GM12878 (cell line): ENCODE results near the gene COG4.

Experiments
- ATF7 ChIP-seq: fragments of 450-650 bp; IDR thresholded peaks from 2 replicates; pipeline ENCODE4 v1.6.1; 2016; ENCODE audit warnings: low read depth, mild to moderate bottlenecking
- BCL11A ChIP-seq: IDR thresholded peaks from 2 replicates; pipeline ENCODE4 v1.6.1; 2011; ENCODE audit warnings: low read depth, low read length
- FOS ChIP-seq: IDR thresholded peaks from 3 replicates; pipeline ENCODE4 v1.6.1; 2011; ENCODE audit warnings: borderline replicate concordance; ENCODE audit not compliant: insufficient read length; ENCODE audit errors: extremely low read depth
- POLR2A ChIP-seq: IDR thresholded peaks from 2 replicates; pipeline ENCODE4 v1.6.1; 2011; ENCODE audit warnings: low read depth, mild to moderate bottlenecking, low read length
- SIN3A ChIP-seq: IDR thresholded peaks from 2 replicates; pipeline ENCODE4 v1.6.1; 2012; ENCODE audit warnings: low read depth, low read length, improper control_type of control experiment

DNA sequence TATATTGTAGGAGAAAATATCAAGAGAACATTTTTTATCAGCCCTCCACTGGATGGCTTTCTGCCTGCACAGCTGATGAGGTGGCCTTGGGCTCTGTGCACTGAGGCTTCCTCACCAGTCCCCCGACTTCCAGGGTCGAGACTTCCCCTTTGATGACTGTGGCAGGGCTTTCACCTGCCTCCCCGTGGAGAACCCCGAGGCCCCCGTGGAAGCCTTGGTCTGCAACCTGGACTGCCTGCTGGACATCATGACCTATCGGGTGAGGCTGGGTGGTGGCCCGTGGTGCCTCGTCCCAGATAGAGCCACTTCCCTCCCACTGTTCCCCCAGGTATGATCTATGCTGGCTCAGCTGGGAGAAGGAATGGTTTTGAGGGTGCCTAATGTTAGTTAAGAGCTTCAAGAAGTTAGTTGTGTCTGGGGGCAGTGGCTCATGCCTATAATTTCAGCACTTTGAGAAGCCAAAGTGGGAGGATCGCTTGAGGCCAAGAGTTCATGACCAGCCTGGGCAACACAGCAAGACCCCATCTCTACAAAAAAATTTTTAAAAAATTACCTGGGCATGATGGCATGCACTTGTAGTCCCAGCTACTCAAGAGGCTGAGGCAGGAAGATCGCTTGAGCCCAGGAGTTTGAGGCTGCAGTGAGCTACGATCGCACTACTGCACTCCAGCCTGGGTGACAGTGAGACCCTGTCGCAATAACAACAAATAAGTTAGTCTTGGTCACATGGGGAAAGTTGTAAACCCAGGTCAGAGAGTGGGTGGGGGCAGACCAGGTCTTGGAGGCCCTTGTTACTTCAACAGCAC lies 57.2 kb downstream of the COG4 start:
- TF ChIP-seq SIN3A (no peak), FOS (no peak), POLR2A (no peak), ATF7 (no peak), BCL11A (no peak)
